SKM-1 treated with dmso at 0.1 percent for 144 hours (cell line): ENCODE measurements around the gene SSH2.

Experiments used
- DNase-seq: peaks from one replicate; lab custom pipeline; 2025; ENCODE audit not compliant: unreplicated experiment; lab: John Stamatoyannopoulos, UW

SSH2 gene

GRCh38 chr17:29594519-29595090 is 335.4 kb downstream of the SSH2 start:
- DNase-seq = no peak

GRCh38 chr17:29593591-29594518 is 336.2 kb downstream of the SSH2 start:
- no peak for DNase-seq

- DNase-seq = peak; percentile 15
Observed at GRCh38 chr17:29592850-29593551, 337.0 kb downstream of the SSH2 start, which contains the start of gene ANKRD13B. Gene ANKRD13B, plus strand, starts transcription at chr17:29593132. Its CDS starts 490 bp downstream, at chr17:29593622.

GRCh38 chr17:29591737-29592608 is 338.1 kb downstream of the SSH2 start:
- peak; percentile 69 for DNase-seq

GRCh38 chr17:29591146-29591736 is 338.8 kb downstream of the SSH2 start:
- no peak for DNase-seq

GRCh38 chr17:29590411-29591145 is 339.4 kb downstream of the SSH2 start:
- no peak for DNase-seq

- DNase-seq = peak; percentile 80
Observed at GRCh38 chr17:29589524-29590410, 340.3 kb downstream of the SSH2 start, which contains the start of gene GIT1. Gene GIT1, minus strand, starts transcription at chr17:29589648. Its CDS starts 270 bp downstream, at chr17:29589378.

- no peak for DNase-seq
Observed at GRCh38 chr17:29588562-29589411, 341.2 kb downstream of the SSH2 start.

GRCh38 chr17:29588017-29588561 is 341.9 kb downstream of the SSH2 start:
- no peak for DNase-seq

- DNase-seq = no peak
Observed at GRCh38 chr17:29587591-29587990, 342.4 kb downstream of the SSH2 start.

- no peak for DNase-seq
Observed at GRCh38 chr17:29586676-29587469, 343.2 kb downstream of the SSH2 start.

GRCh38 chr17:29585080-29585751 is 344.8 kb downstream of the SSH2 start:
- DNase-seq = no peak

GRCh38 chr17:29584452-29585079 is 345.5 kb downstream of the SSH2 start:
- no peak for DNase-seq

GRCh38 chr17:29583324-29584248 is 346.4 kb downstream of the SSH2 start:
- DNase-seq = no peak
